Fibroblast of skin of right biceps (primary cell): Measurements from ENCODE around the gene CAND1.
"Not testable (repeated sequence)": the region's sequence is repeated elsewhere in the genome, so short reads cannot be mapped to it uniquely, and the experiment has no call there.

Experiments used
- DNase-seq: peaks from one replicate; pipeline ENCODE4 v3.0.0-alpha.2; 2013

Gene CAND1

DNA sequence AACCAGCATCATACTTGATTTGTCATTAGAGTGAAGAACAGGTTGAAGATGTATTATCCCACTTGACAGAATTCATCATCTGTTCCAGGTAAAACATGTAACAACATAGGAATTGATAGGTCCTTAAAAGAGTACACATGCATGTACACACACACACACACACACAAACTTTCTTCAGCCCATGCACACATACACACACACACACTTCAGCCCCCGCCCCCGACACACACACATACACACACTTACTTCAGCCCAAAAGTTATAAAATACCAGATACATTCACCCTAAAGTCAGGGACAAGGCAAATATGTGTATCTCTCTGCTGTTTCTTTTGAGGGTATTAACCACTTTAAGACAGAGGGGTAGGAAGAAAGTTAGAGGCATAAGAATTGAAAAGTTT is 15.4 kb downstream of the CAND1 start:
- no peak for DNase-seq

GRCh38 chr12:67286257-67286656 is 17.1 kb downstream of the CAND1 start:
- no peak for DNase-seq

DNA sequence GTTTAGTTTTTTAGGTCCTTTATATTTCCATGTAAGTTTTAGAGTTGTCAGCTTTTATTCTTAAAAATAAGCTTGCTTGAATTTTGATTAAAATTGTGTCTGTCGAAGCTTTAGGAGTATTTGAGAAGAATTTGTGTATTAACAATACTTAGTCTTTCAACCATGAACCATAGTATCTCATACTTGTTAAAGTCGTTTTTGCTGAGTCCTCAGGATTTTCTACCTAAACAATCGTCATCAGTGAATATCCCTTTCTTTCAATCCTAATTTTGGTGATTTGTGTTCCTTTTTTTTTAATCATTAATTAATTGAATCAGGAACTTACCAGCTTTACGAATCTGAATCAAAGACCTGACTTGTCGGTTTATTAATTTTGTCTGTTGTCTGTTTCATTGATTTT is 18.2 kb downstream of the CAND1 start:
- no peak for DNase-seq

GRCh38 chr12:67288561-67288960 is 19.4 kb downstream of the CAND1 start:
- no peak for DNase-seq

GRCh38 chr12:67290378-67290777 is 21.2 kb downstream of the CAND1 start:
- no peak for DNase-seq

- DNase-seq, result no peak
Observed at GRCh38 chr12:67299526-67299925, 30.4 kb downstream of the CAND1 start.

DNA sequence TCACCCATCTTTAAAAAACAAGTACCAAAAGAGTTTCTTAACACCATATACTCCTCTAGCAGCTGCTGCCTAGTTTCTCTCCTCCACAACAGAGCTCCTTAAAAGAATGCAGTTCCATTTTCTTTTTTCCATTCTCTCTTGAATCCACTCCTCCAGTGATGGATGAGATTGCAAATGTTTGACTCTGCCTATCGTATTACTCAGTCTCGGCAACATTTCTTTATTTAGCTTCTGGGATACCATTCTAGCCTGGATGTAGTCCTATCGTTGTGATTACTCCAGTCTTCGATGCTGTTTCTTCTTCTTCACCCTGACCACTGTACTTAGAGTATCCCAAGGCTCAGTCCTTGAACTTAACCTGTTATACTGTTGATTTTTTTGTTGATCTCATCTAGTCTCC is 30.8 kb downstream of the CAND1 start:
- no peak for DNase-seq

GRCh38 chr12:67302162-67302561 is 33.0 kb downstream of the CAND1 start:
- no peak for DNase-seq

- DNase-seq, result no peak
Observed at GRCh38 chr12:67305544-67305943, 36.4 kb downstream of the CAND1 start.

DNA sequence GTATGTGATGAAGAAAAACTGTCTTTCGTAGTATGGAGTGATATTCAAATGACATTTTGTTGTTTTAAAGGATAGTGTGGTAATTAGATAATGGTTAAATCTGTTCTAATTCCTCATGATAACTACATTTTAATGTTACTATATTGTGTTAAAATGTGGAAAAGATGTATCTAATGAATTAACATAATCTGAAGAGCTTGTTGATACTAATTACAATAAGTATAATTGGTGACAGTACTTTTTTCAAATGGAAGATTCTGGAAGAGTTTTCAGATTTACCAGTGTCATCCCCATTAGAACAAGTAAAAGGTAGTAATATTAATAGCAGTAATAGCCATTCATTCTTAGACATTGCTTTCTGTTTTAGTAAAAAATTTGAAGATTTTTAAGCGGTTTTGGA is 37.6 kb downstream of the CAND1 start:
- DNase-seq, result no peak

DNA sequence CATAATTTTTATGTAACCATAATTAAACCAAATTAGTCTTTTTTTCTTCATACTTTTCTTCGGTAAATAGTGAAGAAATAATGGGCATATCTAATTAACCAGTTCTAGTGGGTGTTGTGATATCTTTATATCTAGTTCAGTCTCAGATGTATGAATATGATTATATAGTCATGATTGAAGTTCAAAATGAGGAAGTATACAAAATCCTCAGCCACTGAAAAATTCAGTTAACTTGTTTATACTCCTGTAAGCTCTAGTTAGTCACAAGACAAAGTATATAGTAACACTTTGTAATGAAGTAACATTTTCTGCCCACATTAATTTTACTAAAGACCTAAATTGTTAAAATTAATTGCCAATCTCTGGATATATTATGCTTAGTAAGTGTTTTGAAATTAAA is 46.5 kb downstream of the CAND1 start:
- DNase-seq, result no peak

GRCh38 chr12:67318786-67319185 is 49.6 kb downstream of the CAND1 start:
- DNase-seq, result no peak

DNA sequence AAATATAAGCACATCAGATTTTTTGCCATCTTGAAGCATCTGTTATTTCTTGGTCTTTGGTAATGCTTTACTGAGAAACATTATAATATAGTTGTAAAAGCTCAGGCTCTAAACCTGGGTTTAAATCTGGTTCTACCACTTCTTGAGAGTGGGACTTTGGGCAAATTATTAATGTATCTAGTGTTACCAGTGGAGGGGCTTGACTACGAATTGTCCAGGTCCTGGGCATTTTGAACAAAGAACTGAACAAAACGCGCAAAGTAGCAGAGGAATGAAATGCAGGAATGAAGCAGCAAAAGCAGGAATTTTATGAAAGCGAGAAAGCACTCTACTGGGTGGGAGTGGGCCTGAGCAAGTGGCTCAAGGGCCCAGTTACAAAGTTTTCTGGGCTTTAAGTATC is 50.8 kb downstream of the CAND1 start:
- no peak for DNase-seq

DNA sequence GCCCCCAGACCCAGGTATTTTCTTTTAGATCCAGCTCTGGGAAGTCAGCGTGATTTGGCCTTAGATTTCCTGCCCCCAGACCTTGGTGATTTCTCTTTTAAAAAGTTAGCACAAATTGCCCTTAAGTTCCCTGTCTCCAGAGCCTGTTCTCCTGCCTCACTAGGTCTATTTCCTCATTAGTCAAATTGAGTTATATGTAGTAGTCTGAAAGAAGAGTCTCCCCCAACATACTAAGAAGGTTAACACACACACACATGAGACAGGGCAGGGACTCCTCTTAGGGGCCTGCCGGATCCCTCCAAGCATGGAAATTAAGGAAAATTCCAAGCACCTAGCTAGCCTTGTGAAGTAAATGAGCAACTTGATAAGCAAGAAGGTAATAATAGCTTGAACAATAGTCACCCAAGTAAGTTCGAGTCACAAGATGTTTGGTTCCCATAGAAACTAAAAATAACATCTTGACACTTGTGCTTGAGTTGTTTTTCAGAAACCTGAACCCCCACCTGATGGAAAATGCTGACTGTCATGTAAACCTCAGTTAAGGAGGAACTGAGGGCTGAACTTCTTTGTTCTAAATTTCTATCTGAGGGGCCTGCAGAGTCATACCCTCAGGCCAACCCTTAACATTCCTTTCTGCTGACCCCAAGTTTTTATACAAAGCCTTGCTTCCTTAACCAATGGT is 51.6 kb downstream of the CAND1 start:
- peak; percentile 8 for DNase-seq

DNA sequence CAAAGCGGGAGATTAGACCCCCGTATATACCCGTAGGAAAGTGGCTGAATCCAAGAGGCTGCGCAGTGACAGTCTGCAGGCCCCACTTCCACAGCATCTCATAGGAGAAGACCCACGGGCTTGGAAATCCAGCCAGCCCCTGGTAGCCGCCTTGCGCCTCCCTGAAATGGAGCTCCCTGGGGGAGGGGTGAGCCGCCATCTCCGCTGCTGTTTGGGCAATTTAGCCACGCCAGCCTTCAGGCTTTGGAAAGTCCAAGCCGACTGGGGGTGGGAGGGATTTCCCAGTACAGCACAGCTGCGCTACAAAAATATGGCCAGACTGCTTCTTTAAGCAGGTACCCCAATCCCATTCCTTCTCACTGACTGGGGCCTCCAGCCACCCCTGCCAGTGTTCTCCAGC is 53.4 kb downstream of the CAND1 start:
- no peak for DNase-seq

GRCh38 chr12:67323007-67323406 is 53.8 kb downstream of the CAND1 start:
- DNase-seq, result no peak

DNA sequence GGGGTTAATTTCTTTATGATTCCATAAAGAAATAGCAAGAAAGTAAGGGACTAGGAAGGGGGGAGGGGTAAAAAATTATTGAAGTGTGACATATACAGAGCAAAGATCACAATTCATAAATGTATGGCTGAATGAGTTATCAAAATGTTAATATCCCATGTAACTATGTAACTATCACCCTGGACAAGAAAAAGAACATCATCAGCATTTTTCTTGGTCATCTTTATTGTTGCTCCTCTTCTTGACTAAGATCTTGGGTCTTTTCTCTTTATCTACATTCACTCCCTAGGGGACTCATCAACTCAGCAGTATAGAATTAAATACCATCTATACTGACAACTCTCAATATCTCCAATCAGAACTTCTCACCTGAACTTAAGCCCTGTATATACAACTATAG is 57.5 kb downstream of the CAND1 start:
- no peak for DNase-seq

DNA sequence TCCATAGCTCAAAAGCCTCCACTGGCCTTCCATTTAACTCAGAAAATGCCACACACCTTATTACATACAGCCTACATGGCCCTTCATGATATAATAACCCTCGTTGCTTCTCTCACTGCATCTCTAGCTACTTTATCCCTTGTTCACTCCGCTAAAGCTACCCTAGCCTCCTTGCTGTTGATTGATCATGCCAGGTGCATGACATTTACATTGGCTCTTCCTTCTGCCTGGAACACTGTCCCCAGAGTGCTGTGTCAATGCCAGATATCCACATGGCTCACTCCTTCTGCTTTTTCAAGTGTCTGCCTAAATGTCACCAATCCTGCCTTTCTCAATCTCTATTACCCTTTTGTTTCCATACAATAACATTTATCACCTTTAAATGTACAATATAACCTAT is 58.3 kb downstream of the CAND1 start:
- DNase-seq, result no peak

DNA sequence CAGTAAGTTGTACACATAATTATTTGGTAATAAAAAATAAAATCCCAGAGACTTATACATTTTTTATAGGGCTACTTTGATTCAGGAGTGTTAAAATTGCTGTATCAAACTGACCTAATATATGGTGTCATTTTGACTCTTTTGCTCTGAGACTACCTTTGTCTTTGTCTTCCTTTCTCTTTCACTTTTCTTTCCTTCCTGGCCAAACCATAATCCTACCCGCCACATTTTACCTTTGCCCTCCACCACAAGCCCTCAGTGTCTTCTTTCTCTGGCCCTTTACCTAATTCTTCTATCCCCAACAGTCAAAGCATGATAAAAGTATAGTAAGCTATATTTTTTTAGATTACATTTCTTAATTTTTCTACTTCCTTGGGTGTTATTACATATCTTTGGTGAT is 62.0 kb downstream of the CAND1 start:
- DNase-seq, result no peak

DNA sequence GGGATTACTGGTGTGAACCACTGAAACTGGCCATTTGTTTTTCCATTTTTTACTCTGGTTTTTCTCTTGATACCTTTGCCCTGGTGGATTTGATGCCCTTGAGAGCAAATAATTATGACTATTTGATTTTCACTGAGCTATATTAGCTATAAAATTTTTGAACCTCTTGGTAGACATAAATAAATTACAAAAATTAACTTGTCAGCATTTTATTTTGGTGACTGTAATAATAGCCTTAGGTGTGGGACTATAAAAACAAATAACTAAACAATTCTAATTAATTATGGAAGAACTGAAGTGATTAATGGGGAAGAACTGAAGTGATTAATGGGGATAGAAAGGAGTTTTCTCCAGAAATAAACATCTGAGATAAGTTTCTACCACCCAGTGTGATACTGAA is 62.7 kb downstream of the CAND1 start:
- no peak for DNase-seq

DNA sequence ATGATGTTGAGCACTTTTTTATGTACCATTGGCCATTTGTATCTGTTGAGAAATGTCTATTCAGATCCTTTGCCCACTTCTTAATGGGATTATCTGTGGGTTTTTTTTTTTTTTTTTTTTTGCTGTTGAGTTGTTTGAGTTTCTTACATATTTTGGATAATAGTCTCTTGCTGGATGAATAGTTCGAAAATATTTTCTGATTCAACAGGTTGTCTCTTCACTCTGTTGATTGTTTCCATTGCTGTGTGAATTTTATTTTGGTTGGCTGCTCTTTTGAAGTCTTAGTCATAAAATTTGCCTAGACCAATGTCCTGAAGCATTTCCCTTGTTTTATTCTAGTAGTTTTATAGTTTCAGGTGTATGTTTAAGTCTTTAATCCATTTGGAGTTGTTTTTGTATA is 64.5 kb downstream of the CAND1 start:
- DNase-seq, result no peak

DNA sequence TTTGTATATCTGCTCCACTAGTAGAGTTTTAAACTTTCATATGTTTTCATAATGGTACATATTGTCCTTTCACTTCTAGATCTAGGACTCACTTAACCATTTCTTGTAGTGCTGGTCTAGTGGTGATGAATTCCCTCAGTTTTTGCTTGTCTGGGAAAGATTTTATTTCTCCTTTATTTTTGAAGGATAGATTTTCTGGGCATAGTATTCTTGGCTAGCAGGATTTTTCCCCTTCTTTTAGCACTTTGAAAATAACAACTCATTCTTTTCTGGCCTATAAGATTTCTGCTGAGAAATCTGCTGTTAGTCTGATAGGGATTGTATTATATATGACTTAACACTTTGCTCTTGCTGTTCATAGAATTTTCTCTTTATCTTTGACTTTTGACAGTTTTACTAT is 69.3 kb downstream of the CAND1 start:
- no peak for DNase-seq

DNA sequence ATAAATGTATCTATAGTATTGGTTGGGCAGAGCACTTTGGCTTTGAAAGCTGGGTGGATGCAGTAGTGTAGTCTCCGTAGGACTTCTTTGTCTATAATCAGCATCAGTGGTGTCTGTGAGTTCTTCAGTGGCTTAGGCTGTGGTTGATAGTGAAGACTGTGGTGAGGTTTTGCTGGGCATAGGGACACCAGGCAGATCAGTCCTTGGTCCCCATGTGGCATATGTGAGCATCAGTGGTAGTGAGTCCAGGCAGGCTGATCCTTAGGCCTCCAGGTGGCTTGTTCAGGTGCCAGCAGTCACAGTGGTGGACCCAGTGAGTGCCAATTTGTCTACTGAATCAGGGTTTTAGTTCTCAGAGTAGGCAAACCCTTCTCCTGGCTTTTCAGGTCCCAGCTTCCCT is 70.4 kb downstream of the CAND1 start:
- no peak for DNase-seq

GRCh38 chr12:67341086-67341485 is 71.9 kb downstream of the CAND1 start:
- DNase-seq, result not testable (repeated sequence)

DNA sequence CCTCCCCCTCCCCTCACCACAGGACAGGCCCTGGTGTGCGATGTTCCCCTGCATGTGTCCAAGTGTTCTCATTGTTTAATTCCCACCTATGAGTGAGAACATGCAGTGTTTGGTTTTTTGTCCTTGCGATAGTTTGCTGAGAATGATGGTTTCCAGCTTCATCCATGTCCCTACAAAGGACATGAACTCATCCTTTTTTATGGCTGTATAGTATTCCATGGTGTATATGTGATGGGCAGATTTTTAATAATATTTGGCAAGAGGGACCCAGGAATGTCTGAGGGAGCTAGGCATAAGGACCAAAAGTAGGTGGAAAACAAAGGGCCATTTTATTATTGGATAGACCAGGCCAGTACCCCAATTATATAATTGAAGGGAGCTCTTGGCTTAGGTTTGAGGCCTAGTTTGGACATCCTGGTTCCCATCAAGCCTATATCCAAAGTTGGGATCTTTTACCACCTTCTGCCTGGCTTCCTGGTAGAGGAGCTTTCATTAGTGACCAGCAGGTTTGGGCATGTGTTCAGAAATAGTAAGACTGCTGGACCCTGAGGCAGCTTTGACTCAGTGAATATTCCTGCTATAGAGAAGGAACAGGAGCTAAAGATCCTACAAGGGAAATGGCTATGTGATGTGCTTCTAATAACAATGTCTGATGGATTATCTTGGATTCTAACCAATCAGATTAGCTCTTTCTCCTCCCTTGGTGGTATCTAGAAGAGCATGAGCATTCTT is 76.0 kb downstream of the CAND1 start:
- no peak for DNase-seq
